DOHH2 (cell line): ENCODE measurements around the gene LRRN2.

Experiments used
- EZH2phosphoT487 ChIP-seq: fragments of 200-600 bp; sonication (generic); IDR thresholded peaks from 2 replicates; pipeline ENCODE4 v1.6.1; 2017; ENCODE audit warnings: borderline replicate concordance, mild to moderate bottlenecking, antibody characterized with exemption, low read length, moderate library complexity, mixed read lengths
- TF ChIP-seq, protein P1 (sequence below): fragments of 200-600 bp; sonication (generic); IDR thresholded peaks from one replicate; pipeline ENCODE4 v1.5.1; 2014; ENCODE audit warnings: antibody characterized with exemption, mild to moderate bottlenecking, low read depth, low read length; ENCODE audit not compliant: poor library complexity, severe bottlenecking

- TF ChIP-seq, protein P1, sequence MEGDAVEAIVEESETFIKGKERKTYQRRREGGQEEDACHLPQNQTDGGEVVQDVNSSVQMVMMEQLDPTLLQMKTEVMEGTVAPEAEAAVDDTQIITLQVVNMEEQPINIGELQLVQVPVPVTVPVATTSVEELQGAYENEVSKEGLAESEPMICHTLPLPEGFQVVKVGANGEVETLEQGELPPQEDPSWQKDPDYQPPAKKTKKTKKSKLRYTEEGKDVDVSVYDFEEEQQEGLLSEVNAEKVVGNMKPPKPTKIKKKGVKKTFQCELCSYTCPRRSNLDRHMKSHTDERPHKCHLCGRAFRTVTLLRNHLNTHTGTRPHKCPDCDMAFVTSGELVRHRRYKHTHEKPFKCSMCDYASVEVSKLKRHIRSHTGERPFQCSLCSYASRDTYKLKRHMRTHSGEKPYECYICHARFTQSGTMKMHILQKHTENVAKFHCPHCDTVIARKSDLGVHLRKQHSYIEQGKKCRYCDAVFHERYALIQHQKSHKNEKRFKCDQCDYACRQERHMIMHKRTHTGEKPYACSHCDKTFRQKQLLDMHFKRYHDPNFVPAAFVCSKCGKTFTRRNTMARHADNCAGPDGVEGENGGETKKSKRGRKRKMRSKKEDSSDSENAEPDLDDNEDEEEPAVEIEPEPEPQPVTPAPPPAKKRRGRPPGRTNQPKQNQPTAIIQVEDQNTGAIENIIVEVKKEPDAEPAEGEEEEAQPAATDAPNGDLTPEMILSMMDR = peak; percentile 64
- no peak for TF ChIP-seq EZH2phosphoT487
These were observed 61.6 kb downstream of the LRRN2 start for GRCh38 chr1:204623894-204624361.
